PC-3 (cell line): ENCODE results near the gene OBSL1.

Experiments used
- CTCF ChIP-seq: fragments of 300-600 bp; sonication (generic); conservative IDR thresholded peaks from 2 replicates; pipeline ENCODE4 v1.5.1; 2017; ENCODE audit warnings: antibody characterized with exemption, low read depth, mild to moderate bottlenecking, low read length
- EZH2 ChIP-seq: fragments of 300-600 bp; sonication (generic); IDR thresholded peaks from one replicate; pipeline ENCODE4 v1.6.1; 2017; ENCODE audit warnings: antibody characterized with exemption, mild to moderate bottlenecking, low read length; ENCODE audit not compliant: unreplicated experiment
- EZH2phosphoT487 ChIP-seq: fragments of 300-600 bp; sonication (generic); IDR thresholded peaks from 2 replicates; pipeline ENCODE4 v1.6.1; 2018; ENCODE audit warnings: mild to moderate bottlenecking, antibody characterized with exemption, low read length, borderline replicate concordance

- TF ChIP-seq CTCF (no peak), EZH2 (no peak), EZH2phosphoT487 (no peak)
These were observed 49.0 kb downstream of the OBSL1 start for GRCh38 chr2:219522111-219523030.
